GM23248 (cell line): ENCODE results near the gene CR1.

Experiments
- EZH2 ChIP-seq: fragments of 200-600 bp; sonication (generic); IDR thresholded peaks from 2 replicates; pipeline ENCODE4 v1.6.1; 2018; ENCODE audit warnings: antibody characterized with exemption, mild to moderate bottlenecking; ENCODE audit not compliant: insufficient read depth, poor library complexity, severe bottlenecking
- EZH2phosphoT487 ChIP-seq: fragments of 200-600 bp; sonication (generic); IDR thresholded peaks from 2 replicates; pipeline ENCODE4 v1.6.1; 2018; ENCODE audit warnings: antibody characterized with exemption, moderate library complexity, mild to moderate bottlenecking, low read depth; ENCODE audit not compliant: insufficient read depth

GRCh38 chr1:207463571-207463970, 32.4 kb upstream of the CR1 start:
- no peak for TF ChIP-seq EZH2
- no peak for TF ChIP-seq EZH2phosphoT487
